NT2/D1 (cell line): ENCODE results near the gene WFIKKN2.

Source experiments
- YY1 ChIP-seq: IDR thresholded peaks from 2 replicates; pipeline ENCODE4 v1.6.1; 2011; ENCODE audit not compliant: insufficient read length, insufficient read depth
- ZNF274 ChIP-seq: IDR thresholded peaks from 2 replicates; pipeline ENCODE4 v1.6.1; 2011; ENCODE audit warnings: mild to moderate bottlenecking, low read depth, low read length

GRCh38 chr17:50797135-50797810 is 38.1 kb upstream of the WFIKKN2 start:
- TF ChIP-seq YY1 (no peak), ZNF274 (no peak)
